HG02798 (cell line): Measurements from ENCODE around the gene CLIP4.

Source experiments
- ATAC-seq: cut with Tn5 transposase; IDR thresholded peaks from one replicate; pipeline ENCODE4 v1.9.1; 2021; ENCODE audit warnings: mild to moderate bottlenecking; ENCODE audit not compliant: unreplicated experiment, poor library complexity

Gene CLIP4

DNA sequence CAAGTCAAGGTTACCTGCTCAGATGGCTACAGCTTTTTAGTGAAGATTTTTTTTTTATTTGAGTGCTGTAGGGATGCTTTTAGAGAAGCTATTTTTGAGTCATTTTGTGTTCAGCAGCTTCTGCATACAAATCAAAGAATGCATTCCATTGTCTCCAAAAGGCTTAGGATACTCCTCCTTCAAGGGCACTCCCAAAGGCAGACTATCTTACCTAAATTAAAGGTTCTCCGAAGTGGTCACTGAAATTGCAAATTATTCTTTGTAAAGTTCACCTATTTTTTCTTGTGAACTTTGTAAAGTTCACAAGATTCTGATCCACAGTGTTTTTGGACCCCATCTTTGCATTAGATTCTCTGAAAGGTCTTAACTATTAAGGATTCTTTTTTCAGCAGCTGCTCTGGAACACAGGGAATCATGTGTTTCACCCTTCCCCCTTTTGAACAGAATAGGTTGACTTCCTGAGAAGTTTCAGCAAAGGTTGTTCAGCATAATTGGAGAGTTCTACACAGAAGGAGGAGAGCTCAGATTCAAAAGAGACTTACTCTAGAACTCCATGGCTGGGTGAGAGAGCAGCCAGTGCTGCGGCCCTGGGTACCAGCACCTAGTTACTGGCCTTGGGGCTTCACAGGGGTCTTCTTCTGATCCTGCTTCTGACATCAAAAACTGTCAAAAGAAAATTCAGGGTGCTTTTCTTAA, 14.5 kb downstream of the CLIP4 start:
- peak; percentile 31 for ATAC-seq

DNA sequence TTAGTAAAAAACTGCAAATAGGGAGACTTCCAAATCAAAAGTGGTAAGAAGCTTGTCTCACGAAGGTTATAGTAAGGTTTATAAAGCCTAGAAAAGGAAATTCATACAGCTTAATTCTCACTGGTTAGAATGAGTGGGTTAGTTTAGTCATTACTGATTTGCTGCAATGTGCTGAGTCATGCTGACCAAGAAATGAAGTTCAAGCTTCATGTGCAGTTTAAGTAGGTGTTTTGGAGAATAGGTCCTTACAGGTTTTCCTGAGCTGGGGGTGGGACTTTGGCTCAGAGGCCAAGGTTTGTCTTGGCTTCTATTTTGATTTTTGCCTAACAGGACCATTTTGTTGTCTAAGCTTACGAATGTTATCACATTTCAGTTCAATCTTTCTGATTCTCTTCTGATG, 15.1 kb downstream of the CLIP4 start:
- peak; percentile 72 for ATAC-seq

GRCh38 chr2:29134933-29135332, 19.7 kb downstream of the CLIP4 start:
- no peak for ATAC-seq

GRCh38 chr2:29139152-29139551, 23.9 kb downstream of the CLIP4 start:
- no peak for ATAC-seq

DNA sequence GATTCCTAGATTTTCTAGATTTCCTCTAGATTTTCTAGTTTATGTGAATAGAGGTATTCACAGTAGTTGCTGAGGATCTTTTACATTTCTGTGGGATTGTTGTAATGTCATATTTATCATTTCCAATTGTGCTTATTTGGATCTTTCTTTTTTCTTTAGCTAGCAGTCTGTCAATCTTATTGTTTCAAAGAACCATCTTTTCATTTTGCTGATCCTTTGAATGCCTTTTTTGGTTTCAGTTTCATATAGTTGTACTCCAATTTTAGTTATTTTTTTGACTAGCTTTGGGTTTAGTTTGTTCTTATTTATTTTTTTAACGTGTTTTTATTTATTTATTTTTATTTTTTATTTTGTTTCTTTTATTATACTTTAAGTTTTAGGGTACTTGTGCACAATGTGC, 24.5 kb downstream of the CLIP4 start:
- no peak for ATAC-seq

DNA sequence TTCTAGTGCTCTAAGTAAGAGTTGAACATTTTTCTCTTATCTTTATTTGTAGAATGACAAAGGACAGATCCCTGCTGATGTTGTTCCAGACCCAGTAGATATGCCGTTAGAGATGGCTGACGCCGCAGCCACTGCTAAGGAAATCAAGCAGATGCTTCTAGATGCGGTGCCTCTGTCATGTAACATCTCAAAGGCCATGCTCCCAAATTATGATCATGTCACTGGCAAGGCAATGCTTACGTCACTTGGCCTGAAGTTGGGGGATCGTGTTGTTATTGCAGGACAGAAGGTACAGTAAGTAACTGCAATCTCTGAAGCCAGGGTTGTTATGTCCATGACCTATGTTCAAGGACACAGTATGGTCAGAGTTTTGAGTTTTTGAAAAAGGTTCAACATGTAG, 28.4 kb downstream of the CLIP4 start:
- ATAC-seq, result no peak

GRCh38 chr2:29146197-29146596, 31.0 kb downstream of the CLIP4 start:
- no peak for ATAC-seq

- ATAC-seq, result no peak
Observed at GRCh38 chr2:29147963-29148362, 32.7 kb downstream of the CLIP4 start.

- no peak for ATAC-seq
Observed at GRCh38 chr2:29154610-29155009, 39.4 kb downstream of the CLIP4 start.

- no peak for ATAC-seq
Observed at GRCh38 chr2:29155578-29155977, 40.4 kb downstream of the CLIP4 start.

DNA sequence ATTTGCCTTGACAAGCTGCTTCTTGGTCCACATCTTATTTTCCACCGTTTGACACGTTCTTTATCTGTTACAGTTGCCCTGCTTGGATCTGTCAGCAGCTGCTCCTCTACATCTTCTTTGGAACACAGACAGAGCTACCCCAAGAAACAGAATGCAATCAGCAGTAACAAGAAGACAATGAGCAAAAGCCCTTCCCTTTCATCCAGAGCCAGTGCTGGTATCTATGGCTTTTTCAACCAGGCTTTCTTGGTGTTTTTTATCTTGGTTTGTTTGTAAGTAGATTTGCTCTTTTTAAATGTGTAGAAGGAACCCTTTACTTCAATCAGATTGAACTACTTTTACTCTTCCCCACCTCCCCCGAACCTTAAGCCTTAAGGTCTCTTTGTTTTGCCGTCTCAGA, 41.9 kb downstream of the CLIP4 start:
- no peak for ATAC-seq

DNA sequence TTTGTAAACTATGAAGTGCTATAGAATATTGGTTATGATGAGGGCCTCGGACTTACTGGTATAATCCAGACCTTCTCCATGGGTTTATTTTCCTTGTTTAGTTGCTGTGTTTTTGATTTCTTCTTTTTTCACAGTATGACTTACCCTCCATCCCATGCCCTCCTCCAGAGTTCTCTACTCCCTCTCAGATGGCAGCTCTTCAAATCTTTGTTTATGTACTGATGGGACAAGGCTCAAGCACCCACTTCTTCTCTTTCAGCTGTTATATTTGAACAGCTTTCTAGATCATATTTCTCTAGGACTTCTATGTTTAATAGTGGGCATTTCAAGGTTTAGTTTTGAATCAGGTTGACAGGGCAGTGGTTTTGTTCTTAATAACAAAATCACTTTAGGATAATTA, 43.9 kb downstream of the CLIP4 start:
- ATAC-seq, result no peak

DNA sequence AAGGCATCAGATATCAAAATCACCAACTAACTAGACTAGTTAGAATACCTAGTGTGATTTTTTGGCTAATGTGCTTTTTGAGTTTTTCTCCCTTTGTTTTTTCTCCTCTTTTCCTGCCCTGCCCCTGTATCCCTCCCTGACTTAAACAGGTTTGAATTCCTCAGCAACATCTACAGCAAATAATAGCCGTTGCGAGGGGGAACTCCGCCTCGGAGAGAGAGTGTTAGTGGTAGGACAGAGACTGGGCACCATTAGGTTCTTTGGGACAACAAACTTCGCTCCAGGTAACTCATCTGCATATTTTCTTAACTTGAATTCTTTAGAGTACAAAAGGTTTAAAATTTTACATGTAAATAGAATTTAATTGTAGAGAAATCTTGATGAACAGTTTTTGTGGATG, 45.0 kb downstream of the CLIP4 start:
- no peak for ATAC-seq

GRCh38 chr2:29162204-29162928, 47.2 kb downstream of the CLIP4 start:
- ATAC-seq, result no peak

DNA sequence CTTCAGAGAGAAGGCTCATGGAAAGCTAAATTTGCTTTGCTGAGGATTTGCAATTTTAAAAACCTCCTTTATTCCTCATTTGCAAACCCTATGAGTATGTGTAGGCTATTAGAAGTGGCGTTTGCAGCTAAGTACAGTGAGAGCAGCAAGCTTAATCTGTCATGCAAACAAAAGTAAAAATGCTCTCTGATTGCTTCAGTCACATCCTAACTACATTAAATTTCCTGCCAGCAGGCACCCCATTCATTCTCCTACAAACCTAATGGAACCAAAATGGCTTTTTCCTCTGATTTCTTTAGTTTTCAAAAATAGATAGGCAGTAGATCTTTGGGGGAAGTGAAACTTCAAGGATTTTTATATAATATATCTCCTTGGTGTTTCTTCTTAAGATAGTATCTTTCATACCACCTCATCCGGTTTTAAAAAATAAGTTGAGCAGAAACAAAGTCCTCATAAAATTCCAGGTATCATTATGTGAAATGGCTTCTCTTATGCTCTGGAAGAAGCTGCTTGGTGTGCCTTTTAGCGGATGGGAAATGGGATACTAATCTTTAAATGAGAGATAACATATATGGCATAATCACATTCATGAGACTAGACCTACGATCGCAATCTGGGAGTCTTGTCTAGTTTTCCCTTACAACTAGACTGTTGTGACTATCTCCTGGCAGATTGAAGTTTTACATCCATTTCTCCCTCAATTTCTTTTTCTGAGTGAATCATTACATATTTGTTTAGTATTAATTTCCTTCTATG, 49.1 kb downstream of the CLIP4 start:
- ATAC-seq, result no peak

- no peak for ATAC-seq
Observed at GRCh38 chr2:29165362-29166241, 50.4 kb downstream of the CLIP4 start.

- ATAC-seq, result no peak
Observed at GRCh38 chr2:29166242-29167039, 51.2 kb downstream of the CLIP4 start.

GRCh38 chr2:29174937-29175336, 59.7 kb downstream of the CLIP4 start:
- ATAC-seq, result no peak

DNA sequence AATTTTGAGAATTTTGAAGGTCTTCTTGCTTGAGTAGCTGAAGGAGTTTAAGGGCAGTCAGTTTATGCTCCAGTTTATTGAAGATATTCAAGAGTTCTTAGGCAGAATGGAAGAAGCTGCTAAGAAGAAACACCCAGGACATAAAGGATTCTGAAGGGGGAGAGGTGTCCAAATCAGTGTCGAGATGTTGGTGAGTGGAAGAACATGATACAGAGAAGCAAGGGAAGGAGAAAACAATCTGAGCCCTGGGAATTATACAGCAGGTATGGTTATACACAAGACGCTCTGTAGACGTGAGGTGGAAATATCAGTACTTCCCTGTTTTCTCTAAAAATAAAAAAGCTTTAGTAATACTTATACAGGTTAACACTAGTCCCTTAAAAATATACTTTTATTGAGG, 60.1 kb downstream of the CLIP4 start:
- ATAC-seq, result no peak

- no peak for ATAC-seq
Observed at GRCh38 chr2:29182334-29182733, 67.1 kb downstream of the CLIP4 start.
